Ectodermal cell (in vitro differentiated cells): ENCODE results near the gene EDAR.

Source experiments
- H3K27ac ChIP-seq: 2 replicates; pipeline ENCODE4 v1.7.0; 2013; ENCODE audit warnings: mild to moderate bottlenecking, low read depth, low read length; ENCODE audit not compliant: insufficient read depth, poor library complexity, severe bottlenecking
- H3K27me3 ChIP-seq: 2 replicates; pipeline ENCODE4 v1.7.0; 2013; ENCODE audit warnings: mild to moderate bottlenecking, low read length; ENCODE audit not compliant: insufficient read depth, control insufficient read depth, poor library complexity, severe bottlenecking
- H3K36me3 ChIP-seq: one replicate; pipeline ENCODE4 v1.7.0; 2013; ENCODE audit warnings: low read length; ENCODE audit not compliant: control insufficient read depth, insufficient read depth
- H3K4me1 ChIP-seq: one replicate; pipeline ENCODE4 v1.7.0; 2013; ENCODE audit warnings: low read length; ENCODE audit not compliant: control insufficient read depth, insufficient read depth
- H3K4me3 ChIP-seq: 2 replicates; pipeline ENCODE4 v1.7.0; 2013; ENCODE audit warnings: low read depth, low read length, control low read depth; ENCODE audit not compliant: insufficient read depth
- H3K9me3 ChIP-seq: 2 replicates; pipeline ENCODE4 v1.7.0; 2013; ENCODE audit warnings: mild to moderate bottlenecking, low read length, moderate library complexity; ENCODE audit not compliant: control insufficient read depth
- WGBS, 2 experiments: methylation state at CpG; one replicate each; pipeline ENCODE4 v1.1.7; 2013; ENCODE audit warnings: missing lambda C conversion rate in 2 of 2; 5-methylcytosine and 5-hydroxymethylcytosine counted together

Gene EDAR

GRCh38 chr2:109024477-109024876, 35.5 kb upstream of the EDAR start:
- WGBS, 2 experiments = 94 to 98% methylated on average over 1 to 2 of the region's 3 CpGs
- H3K27ac ChIP-seq = no peak overlapping the region
- no peaks in the 10 kb centered on the region for H3K9me3 ChIP-seq
- no peaks in the 10 kb centered on the region for H3K36me3 ChIP-seq
- H3K27me3 ChIP-seq = no peaks in the 10 kb centered on the region
- H3K4me3 ChIP-seq = no peak overlapping the region
- H3K4me1 ChIP-seq = peaks cover 23% of the 10 kb centered on the region

GRCh38 chr2:109021895-109022300, 32.9 kb upstream of the EDAR start:
- no peaks in the 10 kb centered on the region for H3K36me3 ChIP-seq

GRCh38 chr2:109020217-109020637, 31.2 kb upstream of the EDAR start:
- H3K27ac ChIP-seq = peak overlapping the region; percentile 72
- H3K4me3 ChIP-seq = no peak overlapping the region
- 9 to 10% methylated on average over 7 of the region's 7 CpGs for WGBS, 2 experiments
- no peaks in the 10 kb centered on the region for H3K9me3 ChIP-seq
- peaks cover 15% of the 10 kb centered on the region for H3K4me1 ChIP-seq
- no peaks in the 10 kb centered on the region for H3K36me3 ChIP-seq
- H3K27me3 ChIP-seq = no peaks in the 10 kb centered on the region

More at GRCh38 chr2:109021895-109022300, 32.9 kb upstream of the EDAR start:
- Histone ChIP-seq H3K27ac (no peak overlapping the region), H3K9me3 (no peaks in the 10 kb centered on the region), H3K4me3 (no peak overlapping the region), H3K27me3 (no peaks in the 10 kb centered on the region), H3K4me1 (peaks cover 15% of the 10 kb centered on the region)
- 89 to 90% methylated on average over 13 of the region's 13 CpGs for WGBS, 2 experiments

GRCh38 chr2:109018452-109018851, 29.4 kb upstream of the EDAR start:
- no peaks in the 10 kb centered on the region for H3K36me3 ChIP-seq
- H3K27me3 ChIP-seq = no peaks in the 10 kb centered on the region
- peaks cover 15% of the 10 kb centered on the region for H3K4me1 ChIP-seq
- no peak overlapping the region for H3K4me3 ChIP-seq
- no peak overlapping the region for H3K27ac ChIP-seq
- no peaks in the 10 kb centered on the region for H3K9me3 ChIP-seq
- WGBS, 2 experiments = 85 to 98% methylated on average over 5 of the region's 5 CpGs

GRCh38 chr2:109017017-109017416, 28.0 kb upstream of the EDAR start:
- Histone ChIP-seq H3K27me3 (no peaks in the 10 kb centered on the region), H3K36me3 (no peaks in the 10 kb centered on the region), H3K27ac (no peak overlapping the region), H3K4me1 (peaks cover 15% of the 10 kb centered on the region), H3K4me3 (no peak overlapping the region), H3K9me3 (no peaks in the 10 kb centered on the region)
- 88 to 93% methylated on average over 5 of the region's 5 CpGs for WGBS, 2 experiments

- no peak overlapping the region for H3K27ac ChIP-seq
- no peaks in the 10 kb centered on the region for H3K36me3 ChIP-seq
- H3K9me3 ChIP-seq = no peaks in the 10 kb centered on the region
- WGBS, 2 experiments = 94 to 98% methylated on average over 11 of the region's 11 CpGs
- no peaks in the 10 kb centered on the region for H3K27me3 ChIP-seq
- no peak overlapping the region for H3K4me3 ChIP-seq
- H3K4me1 ChIP-seq = peaks cover 15% of the 10 kb centered on the region
These were observed 27.4 kb upstream of the EDAR start for GRCh38 chr2:109016376-109016775.

- H3K27ac ChIP-seq = no peak overlapping the region
- H3K9me3 ChIP-seq = no peaks in the 10 kb centered on the region
- no peak overlapping the region for H3K4me3 ChIP-seq
- H3K4me1 ChIP-seq = peaks cover 5% of the 10 kb centered on the region
- H3K36me3 ChIP-seq = no peaks in the 10 kb centered on the region
- 91 to 92% methylated on average over 8 of the region's 8 CpGs for WGBS, 2 experiments
- H3K27me3 ChIP-seq = no peaks in the 10 kb centered on the region
These were observed 25.5 kb upstream of the EDAR start for GRCh38 chr2:109014476-109014875.

GRCh38 chr2:109013051-109013450, 24.0 kb upstream of the EDAR start:
- Histone ChIP-seq H3K4me3 (no peak overlapping the region), H3K27me3 (no peaks in the 10 kb centered on the region), H3K9me3 (no peaks in the 10 kb centered on the region), H3K4me1 (no peaks in the 10 kb centered on the region), H3K36me3 (no peaks in the 10 kb centered on the region), H3K27ac (no peak overlapping the region)
- WGBS, 2 experiments = 91 to 93% methylated on average over 5 of the region's 5 CpGs

- Histone ChIP-seq H3K4me3 (no peak overlapping the region), H3K36me3 (no peaks in the 10 kb centered on the region), H3K4me1 (no peaks in the 10 kb centered on the region), H3K27ac (no peak overlapping the region), H3K27me3 (no peaks in the 10 kb centered on the region), H3K9me3 (no peaks in the 10 kb centered on the region)
- 86 to 89% methylated on average over 7 to 8 of the region's 9 CpGs for WGBS, 2 experiments
These were observed 21.0 kb upstream of the EDAR start for GRCh38 chr2:109009920-109010610.

- Histone ChIP-seq H3K36me3 (no peaks in the 10 kb centered on the region), H3K4me1 (no peaks in the 10 kb centered on the region), H3K4me3 (no peak overlapping the region), H3K27ac (no peak overlapping the region), H3K27me3 (no peaks in the 10 kb centered on the region), H3K9me3 (no peaks in the 10 kb centered on the region)
- WGBS, 2 experiments = 92 to 93% methylated on average over 4 of the region's 4 CpGs
These were observed 18.0 kb upstream of the EDAR start for GRCh38 chr2:109006971-109007370.
